Suppressor macrophage treated with lipopolysaccharide for 1 hour (primary cell): ENCODE measurements around the gene MDK.
A peak's percentile ranks its signal among the peaks of the same experiment; 100 is the strongest.

Experiments
- DNase-seq, 3 donors: peaks; one replicate each; pipeline ENCODE4 v3.0.0-alpha.2; 2020 to 2022

MDK gene

GRCh38 chr11:46383974-46384701 is 2.7 kb downstream of the MDK start:
- DNase-seq: no peak

- DNase-seq: no peak
Measured at GRCh38 chr11:46385169-46386004, 3.9 kb downstream of the MDK start.

- DNase-seq: peak in 2 of 3 donors; percentile 31 to 44
Measured at GRCh38 chr11:46386005-46386578, 4.6 kb downstream of the MDK start.

- peak; percentile 30 to 49 (median 33) for DNase-seq
Measured at GRCh38 chr11:46386674-46387073, 5.2 kb downstream of the MDK start.

GRCh38 chr11:46387456-46387855 is 6.0 kb downstream of the MDK start:
- DNase-seq: no peak

GRCh38 chr11:46387919-46388618 is 6.6 kb downstream of the MDK start:
- DNase-seq: peak; percentile 64 to 73 (median 71)

- no peak for DNase-seq
Measured at GRCh38 chr11:46388619-46389449, 7.4 kb downstream of the MDK start.

- peak; percentile 80 to 91 (median 85) for DNase-seq
Measured at GRCh38 chr11:46389450-46390330, 8.2 kb downstream of the MDK start.

GRCh38 chr11:46390331-46391171 is 9.1 kb downstream of the MDK start:
- no peak for DNase-seq

- DNase-seq: no peak
Measured at GRCh38 chr11:46391186-46391577, 9.7 kb downstream of the MDK start.

- DNase-seq: peak; percentile 68 to 83 (median 78)
Measured at GRCh38 chr11:46391578-46392420, 10.3 kb downstream of the MDK start, which contains the start of gene CHRM4. CHRM4 (minus strand) TSS chr11:46391776; CDS start chr11:46386557, 5,219 bp downstream.

GRCh38 chr11:46392421-46393230 is 11.2 kb downstream of the MDK start:
- peak; percentile 88 to 95 (median 93) for DNase-seq

GRCh38 chr11:46393231-46393616 is 11.8 kb downstream of the MDK start:
- DNase-seq: no peak

- DNase-seq: no peak
Measured at GRCh38 chr11:46393759-46394158, 12.3 kb downstream of the MDK start.

GRCh38 chr11:46397526-46397925 is 16.1 kb downstream of the MDK start:
- DNase-seq: no peak

GRCh38 chr11:46402957-46403902 is 21.8 kb downstream of the MDK start:
- DNase-seq: no peak

GRCh38 chr11:46404476-46405017 is 23.1 kb downstream of the MDK start:
- DNase-seq: no peak
